Panc1 (cell line): ENCODE results near the gene STK35. TPM values are rescaled to one million over a fixed set of nuclear protein-coding genes. Genes with fewer than 3 reads are reported as not detected.

ENCODE experiments used
- ATAC-seq: fragments of 200-7000 bp; cut with Tn5 transposase; 2 replicates; pipeline ENCODE4 v1.9.1; 2020; ENCODE audit warnings: mild to moderate bottlenecking, moderate library complexity
- BruUV-seq: library from RNA; stranded (reverse); fragments of 400-500 nt; replicated peaks from 2 replicates; lab custom pipeline; 2021; lab: Mats Ljungman, UMichigan
- CTCF ChIA-PET: fragments of 300-600 bp; sonication (Branson Sonifier 250); formaldehyde crosslinking; loops from one replicate; lab custom pipeline; 2022; ENCODE audit warnings: antibody characterized with exemption; lab: Charles Lee
- POLR2A ChIA-PET: fragments of 300-600 bp; sonication (Branson Sonifier 250); formaldehyde crosslinking; loops from one replicate; lab custom pipeline; 2022; ENCODE audit warnings: antibody characterized with exemption; lab: Charles Lee
- DNase-seq: peaks from one replicate; pipeline ENCODE4 v3.0.0-alpha.2; 2010; ENCODE audit warnings: low read depth, low spot score
- H3K27ac ChIP-seq: 2 replicates; pipeline ENCODE4 v1.5.1; 2011; ENCODE audit warnings: mild to moderate bottlenecking, low read length, inconsistent platforms
- H3K27me3 ChIP-seq: fragments of 200-500 bp; sonication (Bioruptor generic); 2 replicates; pipeline ENCODE4 v1.6.0; 2014; ENCODE audit warnings: low read length, inconsistent platforms; ENCODE audit not compliant: control insufficient read depth, insufficient read depth
- H3K36me3 ChIP-seq: fragments of 200-500 bp; sonication (Bioruptor generic); 2 replicates; pipeline ENCODE4 v1.5.1; 2014; ENCODE audit warnings: inconsistent platforms, mild to moderate bottlenecking, low read length, moderate library complexity; ENCODE audit not compliant: control insufficient read depth, insufficient read depth
- H3K4me1 ChIP-seq: 2 replicates; pipeline ENCODE4 v1.5.1; 2011; ENCODE audit warnings: inconsistent platforms, mild to moderate bottlenecking, low read length, moderate library complexity; ENCODE audit not compliant: control insufficient read depth, insufficient read depth
- H3K4me3 ChIP-seq, 2 experiments: 2 replicates each; pipeline ENCODE4 v1.5.1; 2011 to 2012; ENCODE audit warnings: low read depth in 2 of 2, low read length in 2 of 2, mild to moderate bottlenecking in 2 of 2, inconsistent platforms in 1 of 2, moderate library complexity in 1 of 2
- H3K9me3 ChIP-seq: fragments of 200-500 bp; sonication (Bioruptor generic); 2 replicates; pipeline ENCODE4 v1.5.1; 2014; ENCODE audit warnings: low read depth, mild to moderate bottlenecking, inconsistent platforms, low read length, moderate library complexity; ENCODE audit not compliant: control insufficient read depth, insufficient read depth
- POLR2AphosphoS5 ChIP-seq: IDR thresholded peaks from 2 replicates; pipeline ENCODE4 v1.6.1; 2012; ENCODE audit warnings: mild to moderate bottlenecking, low read depth, low read length, moderate library complexity
- SIN3A ChIP-seq: IDR thresholded peaks from 2 replicates; pipeline ENCODE4 v1.6.1; 2012; ENCODE audit warnings: low read depth, mild to moderate bottlenecking, low read length, moderate library complexity, borderline replicate concordance; ENCODE audit not compliant: insufficient read depth
- TCF7L2 ChIP-seq: IDR thresholded peaks from 2 replicates; pipeline ENCODE4 v1.6.1; 2011; ENCODE audit warnings: mild to moderate bottlenecking, low read depth, low read length, inconsistent platforms
- in situ Hi-C: cut with HindIII; loops from 2 replicates; pipeline ENCODE4 v1.10.0; 2016; ENCODE audit warnings: low sequenced_read_pairs, low pct_unique_long_range_greater_than_20kb
- intact Hi-C: fragments of 100-400 bp; cut with micrococcal nuclease; formaldehyde crosslinking; loops from one replicate; pipeline ENCODE4 v1.10.0; 2022; ENCODE audit not compliant: unreplicated experiment
- total RNA-seq: library from RNA; stranded (reverse); gene quantifications from one replicate; pipeline ENCODE4 v1.2.1, GENCODE V29; 2021; ENCODE audit not compliant: unreplicated experiment
- TF ChIP-seq, protein P1 (sequence below), 2 experiments: IDR thresholded peaks; 2 replicates each; pipeline ENCODE4 v1.6.1; 2011 to 2012; ENCODE audit warnings: low read depth in 2 of 2, control low read depth in 1 of 2, low read length in 1 of 2, mild to moderate bottlenecking in 1 of 2, moderate library complexity in 1 of 2; ENCODE audit not compliant: insufficient read depth in 1 of 2
- TF ChIP-seq, protein P2 (sequence below): fragments of 450-650 bp; IDR thresholded peaks from 2 replicates; pipeline ENCODE4 v1.5.1; 2017; ENCODE audit warnings: mild to moderate bottlenecking

STK35 gene
- total RNA-seq, 1 experiment from 2014 or later = 27.6 TPM

DNA sequence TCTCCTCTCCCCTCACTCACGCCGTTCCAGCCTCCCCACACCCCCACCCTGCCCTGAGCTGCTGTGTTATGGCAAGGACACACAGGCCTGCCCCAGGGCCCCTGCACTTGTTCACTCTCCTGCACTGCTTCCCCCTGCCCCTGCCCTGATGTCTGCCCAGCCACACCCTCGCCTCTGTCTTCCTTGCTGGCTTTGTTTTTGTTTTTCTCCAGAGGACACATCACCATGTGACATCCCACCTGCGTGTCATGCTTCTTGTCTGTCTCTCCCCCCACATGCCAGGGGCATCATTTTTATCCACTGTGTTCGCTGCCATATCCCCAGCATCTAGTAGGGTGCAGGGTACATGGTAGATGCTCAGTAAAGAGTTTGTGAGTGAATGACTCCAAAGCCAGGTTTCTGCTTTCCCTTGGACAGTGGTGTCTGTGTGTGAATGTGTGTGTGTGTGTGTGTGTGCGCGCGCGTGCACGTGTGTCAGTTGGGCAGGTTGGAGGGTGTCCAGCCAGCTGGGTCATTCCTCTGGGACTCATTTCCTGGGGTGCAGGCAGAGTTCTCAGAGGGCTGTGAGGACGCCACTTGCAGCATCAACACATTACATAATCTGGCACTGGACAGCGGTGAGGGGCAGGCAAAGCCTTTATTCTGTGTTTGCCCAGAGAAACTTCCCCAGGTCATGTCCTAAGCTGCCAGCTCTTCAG lies 60.6 kb downstream of the STK35 start:
- no peak for DNase-seq
- H3K9me3 ChIP-seq = no peaks in the 10 kb centered on the region
- no peaks in the 10 kb centered on the region for H3K4me1 ChIP-seq
- BruUV-seq = no TSS peak
- no peaks in the 10 kb centered on the region; the same call in 1 of the 2 replicates for H3K27me3 ChIP-seq
- in situ Hi-C loops = no loop called here
- no peak overlapping the region for H3K4me3 ChIP-seq
- ATAC-seq = no peak
- POLR2A ChIA-PET = interaction anchor here (0.6 kb wide), 1 partner anchor 19 kb away, joined by 5 read pairs; no protein-coding TSS in a partner anchor
- CTCF ChIA-PET = no interaction called here
- intact Hi-C loops = no loop called here
- no peak overlapping the region for H3K27ac ChIP-seq
- H3K36me3 ChIP-seq = no peaks in the 10 kb centered on the region
- no peak for TF ChIP-seq TCF7L2
- TF ChIP-seq POLR2AphosphoS5 = no peak
- TF ChIP-seq, protein P1, sequence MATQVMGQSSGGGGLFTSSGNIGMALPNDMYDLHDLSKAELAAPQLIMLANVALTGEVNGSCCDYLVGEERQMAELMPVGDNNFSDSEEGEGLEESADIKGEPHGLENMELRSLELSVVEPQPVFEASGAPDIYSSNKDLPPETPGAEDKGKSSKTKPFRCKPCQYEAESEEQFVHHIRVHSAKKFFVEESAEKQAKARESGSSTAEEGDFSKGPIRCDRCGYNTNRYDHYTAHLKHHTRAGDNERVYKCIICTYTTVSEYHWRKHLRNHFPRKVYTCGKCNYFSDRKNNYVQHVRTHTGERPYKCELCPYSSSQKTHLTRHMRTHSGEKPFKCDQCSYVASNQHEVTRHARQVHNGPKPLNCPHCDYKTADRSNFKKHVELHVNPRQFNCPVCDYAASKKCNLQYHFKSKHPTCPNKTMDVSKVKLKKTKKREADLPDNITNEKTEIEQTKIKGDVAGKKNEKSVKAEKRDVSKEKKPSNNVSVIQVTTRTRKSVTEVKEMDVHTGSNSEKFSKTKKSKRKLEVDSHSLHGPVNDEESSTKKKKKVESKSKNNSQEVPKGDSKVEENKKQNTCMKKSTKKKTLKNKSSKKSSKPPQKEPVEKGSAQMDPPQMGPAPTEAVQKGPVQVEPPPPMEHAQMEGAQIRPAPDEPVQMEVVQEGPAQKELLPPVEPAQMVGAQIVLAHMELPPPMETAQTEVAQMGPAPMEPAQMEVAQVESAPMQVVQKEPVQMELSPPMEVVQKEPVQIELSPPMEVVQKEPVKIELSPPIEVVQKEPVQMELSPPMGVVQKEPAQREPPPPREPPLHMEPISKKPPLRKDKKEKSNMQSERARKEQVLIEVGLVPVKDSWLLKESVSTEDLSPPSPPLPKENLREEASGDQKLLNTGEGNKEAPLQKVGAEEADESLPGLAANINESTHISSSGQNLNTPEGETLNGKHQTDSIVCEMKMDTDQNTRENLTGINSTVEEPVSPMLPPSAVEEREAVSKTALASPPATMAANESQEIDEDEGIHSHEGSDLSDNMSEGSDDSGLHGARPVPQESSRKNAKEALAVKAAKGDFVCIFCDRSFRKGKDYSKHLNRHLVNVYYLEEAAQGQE (IDR thresholded peaks at IDR 0.05; ENCODE audit: insufficient read depth in 1 of 2, low read depth in 2 of 2, low read length in 1 of 2) = no peak
- TF ChIP-seq, protein P2, sequence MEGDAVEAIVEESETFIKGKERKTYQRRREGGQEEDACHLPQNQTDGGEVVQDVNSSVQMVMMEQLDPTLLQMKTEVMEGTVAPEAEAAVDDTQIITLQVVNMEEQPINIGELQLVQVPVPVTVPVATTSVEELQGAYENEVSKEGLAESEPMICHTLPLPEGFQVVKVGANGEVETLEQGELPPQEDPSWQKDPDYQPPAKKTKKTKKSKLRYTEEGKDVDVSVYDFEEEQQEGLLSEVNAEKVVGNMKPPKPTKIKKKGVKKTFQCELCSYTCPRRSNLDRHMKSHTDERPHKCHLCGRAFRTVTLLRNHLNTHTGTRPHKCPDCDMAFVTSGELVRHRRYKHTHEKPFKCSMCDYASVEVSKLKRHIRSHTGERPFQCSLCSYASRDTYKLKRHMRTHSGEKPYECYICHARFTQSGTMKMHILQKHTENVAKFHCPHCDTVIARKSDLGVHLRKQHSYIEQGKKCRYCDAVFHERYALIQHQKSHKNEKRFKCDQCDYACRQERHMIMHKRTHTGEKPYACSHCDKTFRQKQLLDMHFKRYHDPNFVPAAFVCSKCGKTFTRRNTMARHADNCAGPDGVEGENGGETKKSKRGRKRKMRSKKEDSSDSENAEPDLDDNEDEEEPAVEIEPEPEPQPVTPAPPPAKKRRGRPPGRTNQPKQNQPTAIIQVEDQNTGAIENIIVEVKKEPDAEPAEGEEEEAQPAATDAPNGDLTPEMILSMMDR = no peak
- no peak for TF ChIP-seq SIN3A

DNA sequence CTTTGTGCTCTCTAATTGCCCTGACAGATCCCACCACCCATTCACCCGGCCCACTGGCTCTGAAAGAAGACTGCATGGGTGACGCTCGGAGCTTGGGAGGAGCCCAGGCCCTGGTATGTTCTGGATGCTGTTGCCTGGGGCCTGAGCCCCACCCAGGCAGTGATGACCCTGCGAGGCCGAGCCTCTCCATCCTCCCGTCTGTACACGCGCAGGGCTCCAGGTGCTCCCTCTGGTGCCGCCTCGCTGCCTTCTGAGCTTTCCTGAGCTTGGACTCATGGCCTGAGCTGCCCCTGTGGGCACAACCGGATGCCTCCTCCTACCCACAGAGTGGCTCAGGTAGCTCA lies 61.2 kb downstream of the STK35 start:
- POLR2A ChIA-PET = interaction anchor here (0.6 kb wide), 1 partner anchor 19 kb away, joined by 5 read pairs; no protein-coding TSS in a partner anchor

More for the DNA sequence above, 61.2 kb downstream of the STK35 start:
- in situ Hi-C loops (no loop called here), intact Hi-C loops (no loop called here)
- no peaks in the 10 kb centered on the region for H3K4me1 ChIP-seq
- BruUV-seq = no TSS peak
- no peak for ATAC-seq
- no peaks in the 10 kb centered on the region for H3K36me3 ChIP-seq
- no peak overlapping the region for H3K27ac ChIP-seq
- H3K9me3 ChIP-seq = no peaks in the 10 kb centered on the region
- H3K27me3 ChIP-seq = no peaks in the 10 kb centered on the region; the same call in 1 of the 2 replicates
- H3K4me3 ChIP-seq = no peak overlapping the region
- no peak for DNase-seq
- CTCF ChIA-PET = no interaction called here
- TF ChIP-seq, protein P1 (IDR thresholded peaks at IDR 0.05; ENCODE audit: insufficient read depth in 1 of 2, low read depth in 2 of 2, low read length in 1 of 2) = no peak
- TF ChIP-seq, protein P2 = no peak
- TF ChIP-seq POLR2AphosphoS5 = no peak
- TF ChIP-seq TCF7L2 = no peak
- TF ChIP-seq SIN3A = no peak
